ENCODE data around the gene RHO.
"Not testable (repeated sequence)": the region's sequence is repeated elsewhere in the genome, so short reads cannot be mapped to it uniquely, and the experiment has no call there.

The RHO gene

GRCh38 chr3:129528589-129529100 is at the start of gene RHO:
TSS of gene RHO (plus strand) at chr3:129528639. CDS start at chr3:129528734, 95 bp downstream.
- H3K4me2 ChIP-seq (ENCODE audit: low read depth, low read length, poor library complexity, severe bottlenecking): no peak within 1 kb of the TSS

GRCh38 chr3:129481225-129481765 is 47.1 kb upstream of the RHO start:
- H3K4me2 ChIP-seq (ENCODE audit: low read depth, low read length, poor library complexity, severe bottlenecking); H3K9me3 ChIP-seq (ENCODE audit: insufficient read depth, low read length); H3K9me2 ChIP-seq (replicated peaks; ENCODE audit: insufficient read depth, low read length); H3F3A ChIP-seq (ENCODE audit: insufficient read depth); H4K20me1 ChIP-seq (ENCODE audit: low read depth, low read length); H2AFZ ChIP-seq (ENCODE audit: low read depth, low read length, severe bottlenecking); H3K36me3 ChIP-seq (ENCODE audit: low read length); H3K4me3 ChIP-seq (ENCODE audit: insufficient read depth, low read length, poor library complexity, severe bottlenecking); H3K79me2 ChIP-seq (ENCODE audit: insufficient read depth, low read length); H3K27ac ChIP-seq (ENCODE audit: low read depth, low read length); H3K9ac ChIP-seq (ENCODE audit: low read length); H3K27me3 ChIP-seq (ENCODE audit: low read length): not testable (repeated sequence)

More at GRCh38 chr3:129528589-129529100, at the start of gene RHO:
- Histone ChIP-seq H3K4me3 (ENCODE audit: insufficient read depth, low read length, poor library complexity, severe bottlenecking) (no peak within 1 kb of the TSS), H3K27ac (ENCODE audit: low read depth, low read length) (no peak within 1 kb of the TSS), H3F3A (ENCODE audit: insufficient read depth) (no peaks in the 10 kb centered on the region), H3K36me3 (ENCODE audit: low read length) (no peaks in the 10 kb centered on the region), H3K27me3 (ENCODE audit: low read length) (no peaks in the 10 kb centered on the region), H3K79me2 (ENCODE audit: insufficient read depth, low read length) (no peaks in the 10 kb centered on the region), H4K20me1 (ENCODE audit: low read depth, low read length) (no peaks in the 10 kb centered on the region), H3K9me3 (ENCODE audit: insufficient read depth, low read length) (no peaks in the 10 kb centered on the region), H3K9ac (ENCODE audit: low read length) (no peak within 1 kb of the TSS), H3K9me2 (replicated peaks; ENCODE audit: insufficient read depth, low read length) (no peaks in the 10 kb centered on the region), H2AFZ (ENCODE audit: low read depth, low read length, severe bottlenecking) (no peak within 1 kb of the TSS)
- TF ChIP-seq CTCF (IDR thresholded peaks at IDR 0.05; ENCODE audit: insufficient read depth, low read length, poor library complexity, severe bottlenecking) (no peak), EZH2phosphoT487 (conservative IDR thresholded peaks at IDR 0.05; ENCODE audit: low read length) (no peak)

GRCh38 chr3:129481766-129482332 is 46.6 kb upstream of the RHO start:
- Histone ChIP-seq H3K9ac (ENCODE audit: low read length) (no peak overlapping the region), H3K36me3 (ENCODE audit: low read length) (no peaks in the 10 kb centered on the region), H3K4me2 (ENCODE audit: low read depth, low read length, poor library complexity, severe bottlenecking) (no peak overlapping the region), H4K20me1 (ENCODE audit: low read depth, low read length) (no peaks in the 10 kb centered on the region), H3K9me2 (replicated peaks; ENCODE audit: insufficient read depth, low read length) (no peaks in the 10 kb centered on the region), H3K4me3 (ENCODE audit: insufficient read depth, low read length, poor library complexity, severe bottlenecking) (no peak overlapping the region), H3F3A (ENCODE audit: insufficient read depth) (no peaks in the 10 kb centered on the region), H3K27ac (ENCODE audit: low read depth, low read length) (no peak overlapping the region), H2AFZ (ENCODE audit: low read depth, low read length, severe bottlenecking) (no peak overlapping the region), H3K79me2 (ENCODE audit: insufficient read depth, low read length) (no peaks in the 10 kb centered on the region), H3K9me3 (ENCODE audit: insufficient read depth, low read length) (no peaks in the 10 kb centered on the region), H3K27me3 (ENCODE audit: low read length) (no peaks in the 10 kb centered on the region)
- TF ChIP-seq CTCF (IDR thresholded peaks at IDR 0.05; ENCODE audit: insufficient read depth, low read length, poor library complexity, severe bottlenecking): no peak
- TF ChIP-seq EZH2phosphoT487 (conservative IDR thresholded peaks at IDR 0.05; ENCODE audit: low read length): no peak

GRCh38 chr3:129482721-129483120 is 45.7 kb upstream of the RHO start:
- Histone ChIP-seq H3K79me2 (ENCODE audit: insufficient read depth, low read length) (no peaks in the 10 kb centered on the region), H3K9me2 (replicated peaks; ENCODE audit: insufficient read depth, low read length) (no peaks in the 10 kb centered on the region), H4K20me1 (ENCODE audit: low read depth, low read length) (no peaks in the 10 kb centered on the region), H3K9me3 (ENCODE audit: insufficient read depth, low read length) (no peaks in the 10 kb centered on the region), H3K4me3 (ENCODE audit: insufficient read depth, low read length, poor library complexity, severe bottlenecking) (no peak overlapping the region), H3K4me2 (ENCODE audit: low read depth, low read length, poor library complexity, severe bottlenecking) (no peak overlapping the region), H3K36me3 (ENCODE audit: low read length) (no peaks in the 10 kb centered on the region), H2AFZ (ENCODE audit: low read depth, low read length, severe bottlenecking) (no peak overlapping the region), H3F3A (ENCODE audit: insufficient read depth) (no peaks in the 10 kb centered on the region), H3K9ac (ENCODE audit: low read length) (no peak overlapping the region), H3K27ac (ENCODE audit: low read depth, low read length) (no peak overlapping the region), H3K27me3 (ENCODE audit: low read length) (no peaks in the 10 kb centered on the region)
- TF ChIP-seq EZH2phosphoT487 (conservative IDR thresholded peaks at IDR 0.05; ENCODE audit: low read length) (no peak), CTCF (IDR thresholded peaks at IDR 0.05; ENCODE audit: insufficient read depth, low read length, poor library complexity, severe bottlenecking) (peak; percentile 22)
